ENCODE data around the gene SLC35F2. TPM values are rescaled to one million over a fixed set of nuclear protein-coding genes. Genes with fewer than 3 reads are reported as not detected.

The SLC35F2 gene
- total and polyA plus RNA-seq, 2 of the 4 experiments (the other 2 are of a cell fraction) = 4.9 to 15.4 TPM

DNA sequence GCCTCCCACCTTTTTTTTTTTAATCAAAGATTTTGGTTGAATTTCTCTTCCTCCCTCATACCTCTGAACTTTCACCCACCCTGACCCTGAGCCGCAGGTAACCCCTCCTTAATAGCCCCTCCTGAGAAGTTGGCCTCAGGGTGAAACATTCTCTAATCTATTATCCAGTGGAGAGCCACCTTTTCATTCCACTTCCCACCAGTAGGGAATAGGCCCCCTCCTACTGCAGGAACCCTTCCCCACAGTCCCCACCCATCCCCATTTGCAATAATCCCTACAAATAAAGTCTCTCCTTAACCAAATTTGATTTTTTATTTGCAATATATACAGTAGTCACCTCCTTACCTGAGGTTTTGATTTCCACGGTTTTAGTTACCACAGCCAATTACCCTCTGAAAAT is 2.1 kb upstream of the SLC35F2 start:
- Histone ChIP-seq H4K5ac (ENCODE audit: low read depth, low read length) (no peak overlapping the region), H2AK5ac (ENCODE audit: low read depth, low read length) (no peak overlapping the region), H3K9me3 (ENCODE audit: control insufficient read depth, insufficient read depth, low read length) (no peaks in the 10 kb centered on the region), H3K27ac (ENCODE audit: insufficient read depth, low read length) (no peak overlapping the region), H2BK20ac (ENCODE audit: low read depth, low read length) (no peak overlapping the region), H3K36me3 (ENCODE audit: control insufficient read depth, insufficient read depth, low read length) (no peaks in the 10 kb centered on the region), H3K4me2 (ENCODE audit: low read depth, low read length) (no peak overlapping the region), H3K18ac (ENCODE audit: low read depth, low read length) (no peak overlapping the region), H3K9ac (ENCODE audit: low read depth, low read length) (no peak overlapping the region), H3K4ac (ENCODE audit: low read depth, low read length) (no peak overlapping the region), H2BK5ac (ENCODE audit: low read depth, low read length, poor library complexity, severe bottlenecking) (no peak overlapping the region), H4K91ac (ENCODE audit: insufficient read depth, low read depth, low read length) (no peak overlapping the region), H4K8ac (ENCODE audit: low read depth in 2 of 2, low read length in 2 of 2) (no peak overlapping the region), H2AFZ (replicated peaks; ENCODE audit: low read length, poor library complexity) (no peak overlapping the region), H3K14ac (replicated peaks; ENCODE audit: low read depth, low read length) (no peak overlapping the region), H3K4me3 (ENCODE audit: insufficient read depth, low read depth, low read length) (no peak overlapping the region), H2BK120ac (ENCODE audit: low read depth, low read length) (no peak overlapping the region), H3K79me1 (ENCODE audit: low read depth in 1 of 2, low read length in 2 of 2) (0 out of 4 replicates have a peak, but pooled peaks cover 0 to 3% of the 10 kb centered on the region in 2 experiments), H3K4me1 (ENCODE audit: control insufficient read depth, insufficient read depth, low read length) (no peaks in the 10 kb centered on the region), H3K56ac (ENCODE audit: extremely low read depth, insufficient read depth, low read length) (no peak overlapping the region), H2BK15ac (ENCODE audit: low read depth, low read length) (no peak overlapping the region), H3K23ac (ENCODE audit: low read depth, low read length) (no peak overlapping the region), H4K20me1 (ENCODE audit: insufficient read depth, low read length) (no peaks in the 10 kb centered on the region), H3K27me3 (ENCODE audit: control insufficient read depth, insufficient read depth, low read length) (peaks cover 9% of the 10 kb centered on the region), H3K9me1 (ENCODE audit: insufficient read depth, low read length) (no peaks in the 10 kb centered on the region), H2AK9ac (replicated peaks; ENCODE audit: low read depth, low read length, poor library complexity) (no peak overlapping the region)
- POLR2A ChIA-PET (ENCODE audit: unreplicated experiment) = no interaction called here
- TF ChIP-seq SMC3 (IDR thresholded peaks at IDR 0.05; ENCODE audit: low read depth, low read length) (no peak), RCOR1 (IDR thresholded peaks at IDR 0.05; ENCODE audit: insufficient replicate concordance, low read length) (no peak), BHLHE40 (IDR thresholded peaks at IDR 0.05; ENCODE audit: low read depth, low read length) (no peak), MXI1 (IDR thresholded peaks at IDR 0.05; ENCODE audit: borderline replicate concordance, low read depth, low read length) (no peak), CTCF (conservative IDR thresholded peaks at IDR 0.05; ENCODE audit: low read depth, low read length) (no peak), CHD1 (IDR thresholded peaks at IDR 0.05; ENCODE audit: low read depth, low read length) (no peak), POLR2A (IDR thresholded peaks at IDR 0.05; ENCODE audit: low read depth, low read length) (no peak), NFE2L2 (IDR thresholded peaks at IDR 0.05; ENCODE audit: low read depth, low read length) (no peak), MAZ (IDR thresholded peaks at IDR 0.05; ENCODE audit: borderline replicate concordance, low read depth, low read length) (no peak), FOS (IDR thresholded peaks at IDR 0.05; ENCODE audit: low read depth, low read length) (no peak), CEBPB (IDR thresholded peaks at IDR 0.05; ENCODE audit: low read depth, low read length) (no peak)
- TF ChIP-seq, protein P1, sequence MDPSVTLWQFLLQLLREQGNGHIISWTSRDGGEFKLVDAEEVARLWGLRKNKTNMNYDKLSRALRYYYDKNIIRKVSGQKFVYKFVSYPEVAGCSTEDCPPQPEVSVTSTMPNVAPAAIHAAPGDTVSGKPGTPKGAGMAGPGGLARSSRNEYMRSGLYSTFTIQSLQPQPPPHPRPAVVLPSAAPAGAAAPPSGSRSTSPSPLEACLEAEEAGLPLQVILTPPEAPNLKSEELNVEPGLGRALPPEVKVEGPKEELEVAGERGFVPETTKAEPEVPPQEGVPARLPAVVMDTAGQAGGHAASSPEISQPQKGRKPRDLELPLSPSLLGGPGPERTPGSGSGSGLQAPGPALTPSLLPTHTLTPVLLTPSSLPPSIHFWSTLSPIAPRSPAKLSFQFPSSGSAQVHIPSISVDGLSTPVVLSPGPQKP (IDR thresholded peaks at IDR 0.05; ENCODE audit: borderline replicate concordance, low read depth, low read length) = no peak
- in situ Hi-C loops (cut with MboI; ENCODE audit: low sequenced_read_pairs) (no loop called here), dilution Hi-C loops (cut with HindIII; ENCODE audit: low sequenced_read_pairs, unreplicated experiment) (no loop called here), intact Hi-C loops (cut with micrococcal nuclease) (no loop called here)
- no peak for DNase-seq
- 43% methylated on average over 1 of the region's 2 CpGs; no CpG with 5 or more reads in 1 of the 2 experiments for WGBS, 2 experiments (ENCODE audit: extremely low coverage in 2 of 2, insufficient read length in 1 of 2)
- BruUV-seq (replicated peaks) = no TSS peak
- CTCF ChIA-PET = no interaction called here
- no peak for ATAC-seq (ENCODE audit: low read depth)

Data from IMR-90 (cell line).